Heart right ventricle (tissue), 16 donors: ENCODE measurements around the gene LSS. TPM values are rescaled to one million over a fixed set of nuclear protein-coding genes. Genes with fewer than 3 reads are reported as not detected.
A peak's percentile ranks its signal among the peaks of the same experiment; 100 is the strongest.
"Not testable (repeated sequence)": the region's sequence is repeated elsewhere in the genome, so short reads cannot be mapped to it uniquely, and the experiment has no call there.

Experiments
- ATAC-seq, 8 donors: fragments of 200-7000 bp; cut with Tn5 transposase; one replicate each; pipeline ENCODE4 v1.9.1; 2020; ENCODE audit warnings: mild to moderate bottlenecking in 8 of 8, moderate library complexity in 8 of 8, moderate number of reproducible peaks in 1 of 8
- DNase-seq, 2 donors: peaks; one replicate each; pipeline ENCODE4 v3.0.0-alpha.2; 2020
- H3K27ac ChIP-seq, 10 donors: fragments of 200-600 bp; sonication (generic) in 2 of 10; one replicate each; pipeline versions ENCODE4 v1.5.0 to v1.8.0; 2020 to 2022; ENCODE audit warnings: mild to moderate bottlenecking in 3 of 10
- H3K27me3 ChIP-seq, 7 donors: fragments of 200-600 bp; one replicate each; pipeline ENCODE4 v1.8.0; 2021 to 2022; ENCODE audit warnings: mild to moderate bottlenecking in 2 of 7
- H3K36me3 ChIP-seq, 9 donors: fragments of 200-600 bp; sonication (generic) in 1 of 9; one replicate each; pipeline versions ENCODE4 v1.5.0 to v1.8.0; 2020 to 2022; ENCODE audit warnings: mild to moderate bottlenecking in 2 of 9
- H3K4me1 ChIP-seq, 9 donors: fragments of 200-600 bp; sonication (generic) in 1 of 9; one replicate each; pipeline versions ENCODE4 v1.5.0 to v1.8.0; 2020 to 2022; ENCODE audit warnings: mild to moderate bottlenecking in 4 of 9
- H3K4me3 ChIP-seq, 10 donors: fragments of 200-600 bp; sonication (generic) in 2 of 10; one replicate each; pipeline versions ENCODE4 v1.5.0 to v1.8.0; 2020 to 2022; ENCODE audit warnings: mild to moderate bottlenecking in 7 of 10, moderate library complexity in 2 of 10
- H3K9me3 ChIP-seq, 11 donors: fragments of 200-600 bp in 10 of 11; sonication (generic) in 2 of 11; one replicate each; pipeline versions ENCODE4 v1.5.0 to v1.8.0; 2013 to 2022; ENCODE audit warnings: mild to moderate bottlenecking in 2 of 11, control low read depth in 1 of 11, moderate library complexity in 1 of 11
- CTCF ChIP-seq, 9 donors: fragments of 200-600 bp; sonication (generic) in 2 of 9; IDR thresholded peaks; one replicate each; pipeline versions ENCODE4 v1.5.0 to v1.8.0; 2021 to 2022; ENCODE audit warnings: antibody characterized with exemption in 9 of 9, mild to moderate bottlenecking in 5 of 9, moderate library complexity in 1 of 9
- WGBS, 2 donors: extraction: QIAGEN DNeasy Blood & Tissue Kit; methylation state at CpG; one replicate each; pipeline ENCODE4 v1.1.7; 2013; ENCODE audit warnings: inconsistent platforms in 1 of 2; 5-methylcytosine and 5-hydroxymethylcytosine counted together
- intact Hi-C, 10 donors: fragments of 100-400 bp; cut with DNase I; formaldehyde crosslinking; loops; one replicate each; pipeline versions ENCODE4 v1.11.1 to v1.14.2; 2022
- polyA plus RNA-seq, 2 donors: library from polyadenylated mRNA; stranded (reverse); fragments of 200-250 nt; gene quantifications; one replicate each; pipeline ENCODE4 v1.2.3, GENCODE V29; 2013
- total RNA-seq, 10 donors: library from RNA; stranded (reverse); fragmentation: NEBNext Ultra II Directional in 3 of 10; extraction: Animal tissue kit (Norgen Biotek cat#: 25700) in 3 of 10; gene quantifications; one replicate each; pipeline versions ENCODE4 v1.2.1 to v1.2.4, GENCODE V29; 2021 to 2023
- donor health status: Arrhythmogenic right ventricular cardiomyopathy.
- donor health status: ischemic (EF 13 %, LVEDD 7.1; RV severe dilation, severe dysfunction).
- donor health status: healthy with polysubstance abuse.
- donor health status: DM: no; HTN: yes; CAD: no.
- donor health status: DM: no; HTN: no; CAD: no.
- donor health status: ischemic (EF 25% LVEDD 6.9; RV normal size, moderate dysfunction).
- donor health status: ischemic (EF 25% LVEDD 5.7; RV mildly dilated, moderate dysfunction).
- donor health status: healthy.
- donor health status: DM: yes; HTN: yes; CAD: no.
- donor health status: Ischemic cardiomyopathy.
- donor health status: ischemic (EF 35%, LVEDD 5.7; RV mildly dilated, moderate dysfunction).
- donor health status: nonischemic (EF 11% LVEDD 7.7; RV severe dilation, severe dysfunction).
- donor health status: DM: yes; HTN: yes; CAD: no.
- donor health status: PGD.
- donor health status: ischemic (EF 29% LVEDD 5.4; RV normal size, mild dysfunction).
- donor health status: nonischemic (EF 23%, LVEDD 6.1; RV moderate dilation, normal function).

The LSS gene
- total and polyA plus RNA-seq, 12 donors = 22.5 to 74.7 (median 40.7) TPM

DNA sequence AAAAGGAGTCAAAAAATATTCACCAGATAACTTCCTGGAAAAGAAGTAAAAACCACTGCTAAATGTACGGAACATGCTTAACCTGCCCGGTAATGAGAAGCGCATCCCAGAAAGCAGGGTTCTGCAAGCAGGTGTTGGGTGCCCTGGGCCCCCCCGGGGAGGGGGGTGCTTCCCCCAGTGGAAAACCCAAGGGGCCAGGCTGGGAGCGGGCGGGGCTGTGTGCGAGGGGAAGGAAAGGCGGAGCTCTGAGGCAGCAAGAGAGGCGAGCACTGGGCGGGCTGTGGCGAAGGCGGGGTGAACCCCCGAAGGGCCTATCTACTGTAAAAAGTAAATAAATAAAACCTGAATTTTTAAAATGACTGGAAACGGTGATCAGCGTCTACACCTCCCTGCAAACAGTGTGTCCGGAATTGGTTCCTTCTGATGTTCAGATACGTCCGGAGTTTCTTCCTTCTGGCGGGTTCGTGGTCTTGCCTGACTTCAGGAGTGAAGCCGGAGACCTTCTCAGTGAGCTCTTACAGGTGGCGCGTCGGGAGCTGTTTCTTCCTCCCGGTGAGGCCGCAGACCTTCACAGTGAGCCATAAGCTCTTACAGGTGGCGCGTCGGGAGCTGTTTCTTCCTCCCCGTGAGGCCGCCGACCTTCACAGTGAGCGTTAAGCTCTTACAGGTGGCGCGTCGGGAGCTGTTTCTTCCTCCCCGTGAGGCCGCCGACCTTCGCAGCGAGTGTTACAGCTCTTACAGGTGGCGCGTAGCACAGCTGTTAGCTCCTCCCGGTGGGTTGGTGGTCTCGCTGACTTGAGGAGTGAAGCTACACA is 86.6 kb downstream of the LSS start:
- intact Hi-C loops = loop anchor here in 5 of 10 donors (5.0 to 10.0 kb wide), 4 partner anchors 85 to 115 kb away; partner anchors contain the start of gene LSS (in 2 of the 5)
- Histone ChIP-seq H3K4me3 (no peak overlapping the region), H3K27ac (no peak overlapping the region), H3K27me3 (no peaks in the 10 kb centered on the region), H3K36me3 (no peaks in the 10 kb centered on the region), H3K4me1 (peaks cover 0 to 9% (median 5%) of the 10 kb centered on the region in 9 donors), H3K9me3 (no peaks in the 10 kb centered on the region)
- ATAC-seq (no peak), DNase-seq (peak in 1 of 2 donors; percentile 15)
- WGBS, 2 donors = 90 to 93% methylated on average over 45 of the region's 45 CpGs
- TF ChIP-seq CTCF (IDR thresholded peaks at IDR 0.05) = no peak

GRCh38 chr21:46140352-46141003 is 88.1 kb downstream of the LSS start:
- peak in 1 of 2 donors; percentile 3 for DNase-seq
- H3K9me3 ChIP-seq, H3K36me3 ChIP-seq, H3K27ac ChIP-seq, H3K27me3 ChIP-seq, H3K4me3 ChIP-seq, ATAC-seq, H3K4me1 ChIP-seq: not testable (repeated sequence)
- intact Hi-C loops = loop anchor here in 5 of 10 donors (5.0 to 10.0 kb wide), 4 partner anchors 87 to 117 kb away; partner anchors contain the start of gene LSS (in 2 of the 5)
- 78 to 83% methylated on average over 29 of the region's 29 CpGs for WGBS, 2 donors

DNA sequence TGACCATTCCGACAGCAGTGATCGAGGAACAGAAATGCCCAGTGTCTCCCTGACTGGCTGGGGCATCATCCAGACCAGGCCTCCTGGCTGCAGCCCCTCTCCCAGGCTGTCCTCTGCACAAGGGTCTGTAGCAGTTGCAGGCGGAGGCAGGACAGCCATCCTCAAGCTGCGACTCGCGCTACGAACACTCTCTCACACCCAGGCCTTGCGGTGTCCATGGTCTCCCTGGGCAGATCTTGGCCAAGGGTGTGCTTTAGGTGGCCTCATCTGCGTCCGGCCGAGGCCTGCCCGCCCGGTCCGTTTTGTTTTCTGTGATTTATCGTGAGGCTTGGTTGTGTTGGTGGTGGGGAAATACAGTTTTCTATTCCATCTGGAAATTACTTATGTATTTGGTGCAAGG is 88.9 kb downstream of the LSS start:
- Histone ChIP-seq H3K4me1 (peaks cover 0 to 9% (median 7%) of the 10 kb centered on the region in 9 donors), H3K9me3 (no peaks in the 10 kb centered on the region), H3K4me3 (no peak overlapping the region), H3K27ac (no peak overlapping the region), H3K36me3 (no peaks in the 10 kb centered on the region), H3K27me3 (no peaks in the 10 kb centered on the region)
- no peak for ATAC-seq
- intact Hi-C loops = loop anchor here in 5 of 10 donors (5.0 to 10.0 kb wide), 4 partner anchors 88 to 118 kb away; partner anchors contain the start of gene LSS (in 2 of the 5)
- 92 to 95% methylated on average over 15 of the region's 15 CpGs for WGBS, 2 donors
- TF ChIP-seq CTCF (IDR thresholded peaks at IDR 0.05) = no peak
- peak in 1 of 2 donors; percentile 2 for DNase-seq

DNA sequence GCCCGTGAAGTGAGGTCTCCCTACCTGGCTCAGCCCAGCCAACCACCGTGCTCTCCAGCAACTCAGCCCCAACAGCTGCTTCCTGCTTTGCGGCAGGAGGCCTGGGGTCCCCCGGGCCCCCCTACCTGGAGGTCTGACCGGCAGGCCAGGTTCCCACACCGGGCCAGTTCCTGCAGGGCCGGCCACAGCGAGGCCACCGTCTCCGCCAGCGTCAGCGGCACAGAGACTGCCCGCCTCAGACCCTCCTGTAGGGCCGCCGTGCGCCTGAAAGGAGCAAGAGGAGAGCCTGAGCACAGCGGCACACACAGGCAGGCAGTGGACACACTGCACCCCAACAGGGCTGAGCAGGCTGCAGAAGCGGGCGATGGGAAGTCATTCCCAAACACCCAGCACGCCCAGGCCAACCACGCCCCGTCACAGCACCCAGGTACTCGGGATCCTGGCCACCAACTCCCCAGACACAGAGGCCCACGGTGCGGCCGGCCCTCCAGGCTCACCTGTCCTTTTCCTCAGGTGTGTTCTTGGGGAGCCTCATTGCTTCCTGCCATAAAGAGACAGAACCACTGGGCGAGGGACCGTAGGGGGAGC is 90.1 kb downstream of the LSS start:
- WGBS, 2 donors = 92 to 93% methylated on average over 28 of the region's 28 CpGs
- H3K9me3 ChIP-seq = no peaks in the 10 kb centered on the region
- no peak for ATAC-seq

More for the DNA sequence above, 90.1 kb downstream of the LSS start:
- intact Hi-C loops = no loop called here
- Histone ChIP-seq H3K27ac (no peak overlapping the region), H3K4me1 (peaks cover 0 to 5% (median under 1%) of the 10 kb centered on the region in 9 donors), H3K4me3 (no peak overlapping the region), H3K36me3 (no peaks in the 10 kb centered on the region), H3K27me3 (no peaks in the 10 kb centered on the region)
- no peak for TF ChIP-seq CTCF (IDR thresholded peaks at IDR 0.05)
- no peak for DNase-seq

Other genes starting within 250 kb of the LSS start
- 100 to 1,000 TPM in 5 of 10 donors, 10 to 100 TPM in 5; 71.9 to 260 (median 100) TPM for gene COL6A1, start 247.0 kb downstream of the LSS start, total RNA-seq
- 100 to 1,000 TPM; 209 to 388 TPM for gene COL6A1, start 247.0 kb downstream of the LSS start, polyA plus RNA-seq
- 100 to 1,000 TPM in 8 of 10 donors, 10 to 100 TPM in 2; 76.6 to 370 (median 119) TPM for gene COL6A2, start 130.7 kb downstream of the LSS start, total RNA-seq
- gene COL6A2, start 130.7 kb downstream of the LSS start, polyA plus RNA-seq = 100 to 1,000 TPM; 301 to 363 TPM
- gene FTCD, start 73.2 kb downstream of the LSS start, total RNA-seq = 1 to 10 TPM in 6 of 10 donors, under 1 TPM in 4; 0.38 to 4.4 (median 1.1) TPM
- gene FTCD, start 73.2 kb downstream of the LSS start, polyA plus RNA-seq = 1 to 10 TPM in 1 of 2 donors, under 1 TPM in 1; 0.14 to 4.0 TPM
- gene SPATC1L, start 44.3 kb downstream of the LSS start, total RNA-seq = 1 to 10 TPM; 4.7 to 9.8 (median 8.2) TPM
- gene SPATC1L, start 44.3 kb downstream of the LSS start, polyA plus RNA-seq = 10 to 100 TPM; 12.7 to 14.6 TPM
- gene MCM3AP, start 56.8 kb upstream of the LSS start, total RNA-seq = 10 to 100 TPM; 45.6 to 68.4 (median 53.9) TPM
- gene MCM3AP, start 56.8 kb upstream of the LSS start, polyA plus RNA-seq = 10 to 100 TPM; 31.0 to 37.1 TPM
- gene YBEY, start 57.6 kb upstream of the LSS start, total RNA-seq = 10 to 100 TPM; 11.9 to 25.7 (median 16.7) TPM
- gene YBEY, start 57.6 kb upstream of the LSS start, polyA plus RNA-seq = 10 to 100 TPM; 15.8 to 18.1 TPM
- gene C21orf58, start 95.1 kb upstream of the LSS start, total RNA-seq = 1 to 10 TPM in 8 of 10 donors, under 1 TPM in 2; 0.98 to 2.0 (median 1.3) TPM
- 1 to 10 TPM in 1 of 2 donors, under 1 TPM in 1; 0.51 to 2.9 TPM for gene C21orf58, start 95.1 kb upstream of the LSS start, polyA plus RNA-seq
- gene PCNT, start 95.4 kb upstream of the LSS start, total RNA-seq = 10 to 100 TPM; 17.5 to 58.6 (median 29.7) TPM
- gene PCNT, start 95.4 kb upstream of the LSS start, polyA plus RNA-seq = 10 to 100 TPM; 23.0 to 25.4 TPM
- 10 to 100 TPM; 19.7 to 24.9 (median 22.9) TPM for gene DIP2A, start 230.1 kb upstream of the LSS start, total RNA-seq
- gene DIP2A, start 230.1 kb upstream of the LSS start, polyA plus RNA-seq = 10 to 100 TPM in 1 of 2 donors, 1 to 10 TPM in 1; 9.4 to 45.2 TPM